HG03066 (cell line): ENCODE results near the gene CD160.

Experiments used
- ATAC-seq: cut with Tn5 transposase; IDR thresholded peaks from one replicate; pipeline ENCODE4 v1.9.1; 2021; ENCODE audit warnings: low read depth; ENCODE audit not compliant: unreplicated experiment

CD160 gene

GRCh38 chr1:145788580-145788979 is 69.3 kb downstream of the CD160 start:
- ATAC-seq = no peak
